Measurements from ENCODE around the gene RHBDF1.

Gene RHBDF1
- total RNA-seq: 0 to 1.0 reads per million in 2 donors

DNA sequence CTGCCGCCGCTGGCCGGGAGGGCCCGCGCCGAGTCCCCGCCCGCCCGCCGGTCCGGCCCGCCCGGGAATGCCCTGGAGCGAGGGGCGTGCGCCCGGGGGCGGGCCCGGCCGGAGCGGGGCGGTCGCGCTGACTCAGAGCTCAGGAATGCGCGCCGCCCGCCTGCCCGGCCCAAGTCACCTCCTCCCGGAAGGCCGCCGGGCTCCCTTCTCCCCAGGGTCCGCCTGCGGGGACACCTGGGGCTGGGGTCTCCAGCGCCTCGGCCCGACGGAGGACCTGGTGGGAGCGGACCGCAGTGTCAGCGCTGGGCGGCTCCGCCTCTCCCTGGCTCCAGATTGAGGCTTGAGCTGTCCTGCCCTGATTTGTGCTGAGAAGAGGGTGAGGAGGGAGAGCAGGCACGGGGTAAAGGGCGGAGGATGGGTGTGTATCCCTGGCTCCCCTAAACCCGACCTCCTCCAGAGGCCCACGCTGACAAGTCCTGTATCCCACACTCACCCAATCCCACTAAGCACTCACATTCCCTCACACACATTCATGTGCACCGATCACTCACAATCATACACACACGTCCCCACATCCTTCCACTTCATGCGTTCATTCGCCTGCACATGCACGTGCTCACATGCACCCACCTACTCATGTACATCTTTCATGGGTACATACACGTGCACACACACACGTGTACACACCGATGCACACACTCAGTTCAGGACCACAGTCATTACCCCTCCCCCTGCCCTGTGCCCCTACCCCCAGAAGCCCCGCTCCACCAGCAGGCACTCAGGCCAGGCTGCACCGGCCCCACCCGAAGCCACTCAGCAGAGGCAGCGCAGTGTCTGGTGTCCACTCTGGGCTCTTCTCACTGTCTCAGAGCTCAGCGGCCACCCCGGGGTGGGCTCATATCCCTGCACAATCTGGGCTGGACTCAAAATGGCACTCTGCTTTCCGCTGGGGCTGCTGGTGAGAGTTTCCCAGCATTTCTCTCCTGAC lies at the start of gene RHBDF1:
Gene RHBDF1 (minus strand): TSS at position 71 of the 988 bp plus-strand sequence. CDS start 7,616 bp downstream, outside the sequence.
- DNase-seq: no peak

- no peak for DNase-seq
These were observed 48.3 kb upstream of the RHBDF1 start for GRCh38 chr16:120756-121155.

DNA sequence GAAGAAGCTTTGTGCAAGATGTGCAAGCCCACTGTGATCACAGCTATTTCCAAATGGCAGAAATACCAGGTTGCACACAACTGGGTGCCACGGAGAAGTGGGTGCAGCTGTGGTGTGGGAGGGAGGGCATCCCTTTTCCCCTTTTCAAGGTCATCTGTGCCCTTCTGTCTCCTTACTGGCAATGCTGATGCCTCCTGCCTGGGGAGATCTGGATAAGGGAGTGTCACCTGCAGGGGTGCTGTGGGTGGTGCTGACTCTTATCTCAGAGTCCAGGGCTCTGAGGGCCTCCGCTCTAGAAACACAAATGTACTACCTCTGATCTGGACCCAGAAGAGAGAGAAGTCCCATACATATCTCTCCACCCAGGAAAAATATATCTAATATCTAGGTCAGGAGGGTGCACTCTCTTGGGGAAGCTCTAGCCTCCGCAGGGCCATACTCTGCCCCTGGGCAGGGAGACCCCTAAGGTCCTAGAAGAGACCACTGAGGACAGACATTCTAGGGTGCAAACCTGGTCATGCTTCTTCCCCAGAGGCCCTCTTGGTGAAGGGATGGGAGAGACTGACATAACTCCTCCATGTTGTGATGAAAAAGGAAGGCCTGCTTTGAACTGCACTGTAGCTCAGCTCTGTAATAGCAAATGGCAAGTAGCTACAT lies 47.5 kb upstream of the RHBDF1 start:
- DNase-seq: no peak

DNA sequence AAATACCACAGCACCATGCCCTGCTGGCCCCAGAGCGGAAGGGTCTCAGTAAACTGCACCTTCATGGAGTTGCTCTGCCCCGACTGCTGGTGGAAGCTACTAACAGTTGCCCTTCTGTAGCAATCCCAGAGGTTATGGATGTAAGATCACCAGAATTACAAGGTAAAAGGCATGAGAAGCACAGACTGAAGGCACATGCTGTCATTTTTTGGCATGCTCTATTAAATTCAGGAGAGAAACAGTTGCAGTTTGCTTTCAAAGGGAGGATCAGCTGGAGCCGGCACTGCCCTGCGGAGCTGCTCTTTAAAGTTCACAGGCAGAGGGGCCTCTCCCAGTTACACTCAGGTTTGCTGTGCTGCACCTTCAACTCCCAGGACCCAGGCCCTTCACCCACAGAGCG lies 46.9 kb upstream of the RHBDF1 start:
- DNase-seq: no peak

GRCh38 chr16:118857-119256 lies 46.4 kb upstream of the RHBDF1 start:
- DNase-seq: no peak

DNA sequence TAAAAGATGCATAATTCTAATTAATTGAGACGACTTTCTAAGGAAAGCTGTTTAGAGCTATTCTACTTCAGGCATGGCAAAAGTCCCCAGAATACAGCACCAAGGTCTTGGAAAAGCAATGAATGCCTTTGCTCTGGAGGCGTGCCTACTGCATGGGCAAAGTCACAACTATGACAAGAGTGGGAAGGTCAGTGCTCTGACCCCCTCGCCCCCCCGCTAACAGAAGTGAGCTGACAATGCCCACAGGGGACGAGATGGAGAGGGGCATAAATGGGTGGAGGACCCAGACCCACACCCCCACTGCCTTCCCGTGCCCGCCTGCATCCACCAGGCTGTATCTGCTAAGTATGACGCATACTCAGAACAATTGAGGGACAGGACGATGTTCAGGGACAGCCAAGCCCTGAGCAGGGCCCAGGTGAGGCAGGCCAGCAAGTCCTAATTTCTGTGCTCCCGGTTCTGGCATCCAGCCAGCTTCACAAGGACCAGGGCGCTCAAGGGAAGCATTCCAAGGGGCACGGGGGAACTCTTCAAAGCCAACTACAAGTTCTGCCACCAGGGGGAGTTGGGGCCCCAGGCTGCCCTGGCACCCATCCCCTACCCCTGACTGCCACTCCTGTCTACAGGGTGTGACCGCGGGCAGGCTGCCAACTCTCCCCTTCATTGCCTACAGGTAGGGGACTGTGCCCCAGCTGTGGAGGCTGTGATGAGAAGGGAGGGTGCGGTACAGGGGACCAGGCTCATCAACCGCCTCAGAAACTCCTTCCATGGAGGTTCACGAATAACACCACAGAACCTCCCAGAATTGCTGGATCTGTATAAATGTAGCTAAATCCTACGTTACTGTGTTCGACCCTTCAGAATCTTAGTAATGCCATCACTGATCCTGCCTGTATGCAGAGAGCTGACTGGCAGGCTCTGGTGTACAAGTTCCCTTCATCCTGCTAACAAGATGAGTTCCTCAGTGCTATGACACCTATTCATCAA lies 45.2 kb upstream of the RHBDF1 start:
- DNase-seq: peak in 4 of 5 experiments; percentile 40 to 64 (median 49)

DNA sequence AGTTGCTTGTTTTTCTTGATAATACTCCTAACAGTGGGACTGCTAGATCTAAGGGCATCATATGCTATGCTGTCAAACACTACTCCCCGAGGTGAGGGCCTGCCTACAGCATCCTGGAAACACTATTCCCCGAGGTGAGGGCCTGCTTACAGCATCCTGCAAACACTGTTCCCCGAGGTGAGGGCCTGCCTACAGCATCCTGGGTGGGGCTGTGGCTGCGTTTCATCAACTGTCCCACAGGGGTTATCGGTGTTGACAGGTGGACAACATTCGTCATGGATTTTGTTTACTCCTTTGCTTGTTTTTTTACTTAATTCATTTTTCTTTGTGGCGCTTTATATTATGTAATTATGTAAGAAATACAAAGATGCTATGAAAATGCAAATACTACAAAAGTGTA lies 43.6 kb upstream of the RHBDF1 start:
- no peak for DNase-seq

- DNase-seq: no peak
These were observed 41.9 kb upstream of the RHBDF1 start for GRCh38 chr16:114327-114726.

DNA sequence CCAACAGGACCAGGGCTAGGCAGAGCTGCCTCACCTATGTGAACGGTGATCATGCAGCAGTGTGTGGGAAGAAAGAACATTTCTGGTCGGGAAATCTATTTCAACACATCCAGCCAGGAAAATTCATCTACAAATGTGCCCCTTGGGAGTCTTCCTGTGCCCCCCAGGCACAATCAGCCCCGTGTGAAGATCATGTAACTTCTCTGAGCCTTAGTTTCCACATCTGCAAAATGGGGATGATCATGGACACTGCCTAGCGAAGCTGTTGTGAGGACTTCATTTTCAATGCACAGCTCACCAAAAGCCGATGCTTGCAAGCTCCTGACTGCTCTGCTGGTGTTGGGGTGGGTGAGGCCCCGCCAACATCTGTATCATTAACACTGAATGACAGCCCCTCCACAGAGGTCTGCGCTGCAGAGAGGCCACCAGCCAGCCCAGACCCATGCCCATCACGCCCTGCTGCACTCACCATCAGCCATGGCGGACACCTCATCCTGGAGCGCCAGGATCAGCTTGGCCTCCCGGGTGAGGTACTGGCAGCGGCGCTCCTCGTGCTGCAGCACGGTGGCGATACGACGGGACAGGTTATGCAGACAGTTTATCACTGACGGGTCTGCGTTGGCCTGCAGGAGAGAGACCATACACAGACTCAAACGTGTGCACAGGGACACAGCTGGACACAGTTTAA lies 39.9 kb upstream of the RHBDF1 start:
- no peak for DNase-seq

DNA sequence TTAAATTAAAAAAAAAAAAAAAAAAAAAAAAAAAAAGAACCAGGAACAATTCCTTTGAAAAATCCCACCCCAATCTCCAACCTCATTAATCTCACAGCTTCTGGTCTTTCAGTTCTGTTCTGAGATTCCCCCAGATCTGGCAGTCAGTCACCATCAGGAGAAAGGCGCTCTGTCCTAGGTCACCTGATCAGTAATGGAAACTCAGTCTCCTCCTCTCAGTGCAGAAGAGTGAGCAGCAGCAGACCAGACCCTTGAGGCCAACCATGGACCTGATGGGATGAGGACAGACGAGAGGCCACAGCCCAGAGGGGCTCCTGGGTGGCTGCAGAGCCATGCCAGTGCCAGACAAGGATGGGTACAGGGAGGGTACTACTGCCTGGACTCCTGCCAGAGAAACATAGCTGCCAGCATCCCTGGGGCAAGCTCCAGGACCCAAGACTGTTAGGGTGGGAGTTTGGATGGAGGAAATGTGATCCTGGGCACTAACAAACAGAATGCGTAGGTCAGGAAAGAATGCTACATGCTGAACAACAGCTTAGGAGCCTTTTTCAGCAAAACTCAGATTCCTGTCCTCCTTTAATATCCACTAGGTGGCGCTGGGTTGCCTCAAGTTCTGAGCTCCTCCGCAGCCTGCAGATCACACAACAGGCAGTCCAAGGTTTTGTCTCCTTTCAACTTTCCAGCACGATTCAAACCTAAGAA lies 34.3 kb upstream of the RHBDF1 start:
- peak in 4 of 5 experiments; percentile 21 to 78 (median 38) for DNase-seq

- no peak for DNase-seq
These were observed 33.1 kb upstream of the RHBDF1 start for GRCh38 chr16:105521-105920.

DNA sequence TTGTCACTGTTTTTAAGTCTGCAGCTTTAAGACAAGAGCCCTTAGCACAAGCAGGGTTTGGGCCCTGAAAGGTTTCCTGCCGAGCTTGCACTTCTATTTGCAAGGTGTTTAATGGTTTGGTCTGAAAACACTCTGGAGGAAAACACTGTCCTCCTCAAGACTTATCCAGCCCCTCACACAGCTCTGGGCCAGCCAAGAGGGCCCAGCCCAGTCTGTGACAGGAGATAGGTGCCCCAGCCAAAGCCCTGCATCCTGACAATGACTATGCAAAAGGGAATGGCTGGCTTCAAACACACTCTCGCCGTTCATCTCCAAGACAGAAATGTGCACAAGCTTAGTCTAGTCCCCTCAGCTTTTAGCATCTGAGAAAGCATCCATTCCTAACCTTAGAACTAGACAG lies 32.5 kb upstream of the RHBDF1 start:
- no peak for DNase-seq

- DNase-seq: no peak
These were observed 31.9 kb upstream of the RHBDF1 start for GRCh38 chr16:104355-104754.

- no peak for DNase-seq
These were observed 29.8 kb upstream of the RHBDF1 start for GRCh38 chr16:102060-102855.

DNA sequence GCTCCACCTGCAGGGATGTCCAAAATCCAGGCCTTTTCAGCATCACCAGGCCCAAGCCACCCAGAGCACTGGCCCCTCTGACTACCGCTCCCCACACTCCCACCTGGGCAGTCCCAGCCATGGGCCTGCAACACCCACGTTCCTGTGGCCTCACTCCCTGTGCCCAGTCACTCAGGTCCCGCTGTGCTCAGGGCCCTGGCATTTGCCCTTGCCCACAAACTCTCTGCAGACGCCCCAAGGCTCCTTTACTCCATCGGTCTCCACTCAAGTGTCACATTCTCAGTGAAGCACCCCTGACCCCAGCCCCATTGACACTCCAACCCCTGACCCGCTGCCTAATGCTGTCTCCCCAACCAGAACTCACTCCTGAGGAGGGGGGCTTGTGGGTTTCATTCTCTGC lies 29.2 kb upstream of the RHBDF1 start:
- DNase-seq: no peak

DNA sequence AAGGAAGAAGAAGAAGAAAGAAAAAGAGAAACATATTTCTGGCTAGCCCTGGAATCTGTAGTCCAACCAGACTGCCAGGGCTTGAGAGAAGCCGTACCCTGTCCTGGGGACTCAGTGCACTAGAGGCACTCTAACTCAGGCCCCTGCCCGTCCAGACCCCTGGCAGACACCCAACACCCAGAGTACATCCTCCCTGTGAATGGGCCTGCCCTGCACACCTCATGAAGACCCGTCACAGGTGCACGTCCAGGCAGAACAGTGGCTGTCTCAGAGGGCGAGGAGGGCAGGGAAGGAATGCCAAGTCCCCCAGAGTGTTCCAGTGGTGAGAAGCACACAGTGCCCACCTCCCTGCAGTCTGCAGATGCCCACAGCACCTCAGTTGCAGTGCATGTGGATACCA lies 28.6 kb upstream of the RHBDF1 start:
- DNase-seq: no peak

GRCh38 chr16:97822-98221 lies 25.4 kb upstream of the RHBDF1 start:
- DNase-seq: no peak

DNA sequence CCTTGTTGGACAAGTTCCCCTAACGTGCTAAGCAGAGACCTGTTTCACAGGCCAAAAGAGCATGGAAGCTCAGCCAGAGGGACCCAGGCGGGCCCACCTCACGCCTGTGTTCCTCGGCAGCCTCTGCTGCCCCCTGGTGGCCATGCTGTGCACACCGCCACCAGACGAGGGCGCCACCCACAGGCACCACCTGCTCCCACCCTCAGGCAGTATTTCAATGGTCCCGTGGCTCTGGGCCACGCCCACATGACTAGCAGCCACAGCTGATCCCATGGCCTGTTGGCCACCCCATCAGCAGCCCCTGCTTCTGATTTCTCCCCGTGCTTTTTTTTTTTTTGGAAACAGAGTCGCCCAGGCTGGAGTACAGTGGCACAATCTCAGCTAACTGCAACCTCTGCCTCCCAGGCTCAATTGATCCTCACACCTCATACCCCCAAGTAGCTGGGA lies 24.5 kb upstream of the RHBDF1 start:
- DNase-seq: peak; percentile 79 to 89 (median 83)

GRCh38 chr16:94918-95265 lies 22.5 kb upstream of the RHBDF1 start:
- no peak for DNase-seq
